Neutrophil (primary cell): ENCODE results near the gene RGS8.

Experiments used
- H3K27ac ChIP-seq: fragments of 200-600 bp; sonication (generic); 2 replicates; pipeline ENCODE4 v1.5.1; 2016; ENCODE audit warnings: mild to moderate bottlenecking, moderate library complexity
- H3K27me3 ChIP-seq: fragments of 200-600 bp; sonication (generic); 2 replicates; pipeline ENCODE4 v1.6.0; 2016; ENCODE audit warnings: mild to moderate bottlenecking
- H3K36me3 ChIP-seq: fragments of 200-600 bp; sonication (generic); 2 replicates; pipeline ENCODE4 v1.5.1; 2017
- H3K4me1 ChIP-seq, 2 experiments: fragments of 200-600 bp in 1 of 2; sonication (generic) in 1 of 2; 1 replicate in 1 of 2; 2 replicates in 1 of 2; pipeline versions ENCODE4 v1.5.1 to v1.6.1; 2013 to 2016; ENCODE audit warnings: low read depth in 1 of 2, low read length in 1 of 2, mild to moderate bottlenecking in 1 of 2, moderate library complexity in 1 of 2; ENCODE audit not compliant: control insufficient read depth in 1 of 2, insufficient read depth in 1 of 2
- H3K4me3 ChIP-seq, 2 experiments: fragments of 200-600 bp in 1 of 2; sonication (generic) in 1 of 2; 1 replicate in 1 of 2; 2 replicates in 1 of 2; pipeline ENCODE4 v1.5.1; 2013 to 2016; ENCODE audit warnings: low read depth in 1 of 2, low read length in 1 of 2, mild to moderate bottlenecking in 1 of 2, moderate library complexity in 1 of 2
- H3K9me3 ChIP-seq: fragments of 200-600 bp; sonication (generic); 2 replicates; pipeline ENCODE4 v1.5.1; 2016
- CTCF ChIP-seq: fragments of 200-600 bp; sonication (generic); IDR thresholded peaks from 2 replicates; pipeline ENCODE4 v1.5.1; 2016; ENCODE audit warnings: antibody characterized with exemption

The RGS8 gene

DNA sequence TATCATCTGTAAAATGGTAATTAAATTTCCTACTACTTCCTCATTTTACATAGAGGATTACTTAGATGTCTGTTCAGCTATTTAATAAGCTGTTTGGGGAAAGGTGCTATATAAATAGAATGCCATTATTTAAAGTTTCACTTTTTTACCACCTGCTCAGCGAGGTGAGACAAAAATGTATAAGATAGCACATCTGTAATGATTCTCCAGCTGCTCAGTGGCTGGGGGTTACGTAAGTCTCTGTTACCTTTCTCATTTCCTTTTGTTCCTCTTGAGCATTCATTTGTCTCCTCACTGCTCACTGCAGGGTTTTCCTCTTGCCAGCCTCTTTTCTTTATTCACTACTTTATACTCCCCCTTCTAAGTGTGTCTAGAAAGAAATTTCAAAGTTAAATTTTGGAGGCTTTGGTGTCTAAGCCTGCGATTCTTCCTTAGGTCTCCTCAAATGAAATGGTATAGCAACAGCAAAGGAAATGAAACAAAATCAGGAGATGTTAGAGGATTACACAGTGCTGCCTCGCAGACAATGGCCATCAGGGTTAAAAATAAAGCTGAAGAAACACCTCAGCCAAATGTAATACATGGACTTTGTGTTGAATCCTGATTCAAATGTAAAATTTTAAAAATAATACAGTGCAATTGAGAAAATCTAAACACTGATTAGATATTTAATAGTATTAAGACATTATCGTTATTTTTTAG is 6.8 kb downstream of the RGS8 start:
- Histone ChIP-seq H3K9me3 (no peaks in the 10 kb centered on the region), H3K27me3 (peaks cover 42% of the 10 kb centered on the region), H3K4me3 (no peak overlapping the region), H3K36me3 (no peaks in the 10 kb centered on the region), H3K27ac (no peak overlapping the region), H3K4me1 (no peaks in the 10 kb centered on the region)
- no peak for TF ChIP-seq CTCF

DNA sequence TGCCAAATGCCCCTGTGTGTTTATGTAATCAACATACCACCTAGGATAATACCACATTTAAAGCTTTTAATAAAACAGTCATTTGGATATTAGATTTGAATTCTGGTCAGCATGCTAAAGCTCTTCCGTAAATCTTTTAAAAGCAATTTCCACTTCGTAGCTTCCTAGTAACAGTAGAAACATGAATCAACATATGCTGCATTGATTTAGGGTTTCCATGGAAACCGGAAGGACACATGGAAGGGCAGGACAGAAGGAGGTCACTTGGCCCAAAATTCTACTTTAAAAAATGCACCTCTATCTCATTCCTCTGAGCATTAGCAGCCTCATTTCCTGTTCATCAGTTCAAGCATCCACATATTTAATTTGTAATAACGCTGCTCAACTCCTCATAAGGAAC is 8.1 kb downstream of the RGS8 start:
- H3K27me3 ChIP-seq: peaks cover 41% of the 10 kb centered on the region
- H3K4me1 ChIP-seq: no peaks in the 10 kb centered on the region
- no peak for TF ChIP-seq CTCF
- H3K36me3 ChIP-seq: no peaks in the 10 kb centered on the region
- no peaks in the 10 kb centered on the region for H3K9me3 ChIP-seq
- H3K4me3 ChIP-seq: no peak overlapping the region
- no peak overlapping the region for H3K27ac ChIP-seq

GRCh38 chr1:182674346-182675246 is 9.8 kb downstream of the RGS8 start:
- H3K27me3 ChIP-seq: peaks cover 43% of the 10 kb centered on the region
- no peaks in the 10 kb centered on the region for H3K9me3 ChIP-seq
- no peak overlapping the region for H3K27ac ChIP-seq
- H3K4me3 ChIP-seq: no peak overlapping the region
- H3K36me3 ChIP-seq: no peaks in the 10 kb centered on the region
- TF ChIP-seq CTCF: no peak
- H3K4me1 ChIP-seq: no peaks in the 10 kb centered on the region

GRCh38 chr1:182672487-182672836 is 11.9 kb downstream of the RGS8 start:
- H3K36me3 ChIP-seq: no peaks in the 10 kb centered on the region
- no peaks in the 10 kb centered on the region for H3K4me1 ChIP-seq
- H3K27me3 ChIP-seq: peaks cover 38% of the 10 kb centered on the region
- no peak overlapping the region for H3K4me3 ChIP-seq
- H3K9me3 ChIP-seq: no peaks in the 10 kb centered on the region
- no peak for TF ChIP-seq CTCF
- no peak overlapping the region for H3K27ac ChIP-seq

- peaks cover 42% of the 10 kb centered on the region for H3K27me3 ChIP-seq
Measured at GRCh38 chr1:182671750-182672486, 12.5 kb downstream of the RGS8 start.

More at GRCh38 chr1:182671750-182672486, 12.5 kb downstream of the RGS8 start:
- H3K9me3 ChIP-seq: no peaks in the 10 kb centered on the region
- H3K36me3 ChIP-seq: no peaks in the 10 kb centered on the region
- no peaks in the 10 kb centered on the region for H3K4me1 ChIP-seq
- no peak overlapping the region for H3K27ac ChIP-seq
- TF ChIP-seq CTCF: no peak
- no peak overlapping the region for H3K4me3 ChIP-seq
